Measurements from ENCODE around the gene EIF5.

The EIF5 gene

GRCh38 chr14:103308717-103309616 is 25.1 kb upstream of the EIF5 start:
- DNase-seq = no peak

DNA sequence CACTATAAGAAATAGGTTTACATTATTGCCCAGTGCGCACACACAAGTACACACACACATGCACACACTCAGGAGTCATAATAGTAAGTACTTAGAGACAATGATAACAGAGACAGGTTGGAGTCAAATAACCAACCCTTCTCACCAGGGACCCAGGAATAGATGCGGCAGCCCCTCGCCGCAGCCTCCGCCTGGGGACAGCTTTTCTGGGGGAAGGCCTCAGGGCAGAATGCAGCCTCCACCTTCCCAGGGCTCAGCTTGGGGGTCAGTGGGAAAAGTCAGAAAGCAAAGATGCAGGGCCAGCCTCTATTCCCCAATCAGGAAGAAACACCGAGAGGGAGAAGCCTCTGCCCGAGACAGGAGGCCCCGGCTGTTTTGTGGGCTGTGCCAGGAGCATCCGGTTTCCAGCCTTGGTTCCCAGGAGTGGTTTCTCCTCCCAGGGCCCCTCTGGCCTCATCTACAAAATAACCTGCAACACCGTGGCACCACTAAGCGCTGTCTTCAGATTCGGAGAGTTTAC is 23.4 kb upstream of the EIF5 start:
- DNase-seq = no peak

GRCh38 chr14:103311171-103311997 is 22.7 kb upstream of the EIF5 start:
- DNase-seq = no peak

DNA sequence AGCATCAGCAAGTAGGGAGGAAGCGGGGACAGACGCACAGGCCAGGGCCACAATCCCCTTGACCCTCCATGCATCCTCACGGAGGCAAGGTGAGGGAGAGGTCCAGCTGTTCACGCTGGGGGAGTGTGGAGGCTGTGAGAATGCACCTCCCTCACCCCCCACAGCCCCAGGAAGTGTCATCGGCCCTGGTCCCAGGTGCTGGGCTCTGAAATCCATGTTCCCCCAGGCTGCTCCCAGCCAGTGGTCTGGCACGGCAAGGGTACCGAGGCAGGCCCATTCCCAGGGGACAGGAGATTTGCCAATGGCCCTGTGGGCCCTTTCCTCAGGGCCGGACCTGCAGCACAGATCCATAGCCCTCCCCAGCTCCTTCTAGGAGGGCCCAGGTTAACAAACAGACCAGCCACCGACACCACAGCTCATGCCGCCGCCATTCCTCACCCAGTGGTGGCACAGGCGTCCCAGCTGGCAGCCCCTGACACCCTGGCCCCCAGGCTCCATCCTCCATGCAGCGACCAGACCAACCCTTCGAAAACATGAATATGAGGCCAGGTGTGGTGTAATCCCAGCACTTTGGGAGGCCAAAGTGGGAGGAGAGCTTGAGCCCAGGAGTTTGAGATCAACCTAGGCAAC is 21.9 kb upstream of the EIF5 start:
- DNase-seq = no peak

DNA sequence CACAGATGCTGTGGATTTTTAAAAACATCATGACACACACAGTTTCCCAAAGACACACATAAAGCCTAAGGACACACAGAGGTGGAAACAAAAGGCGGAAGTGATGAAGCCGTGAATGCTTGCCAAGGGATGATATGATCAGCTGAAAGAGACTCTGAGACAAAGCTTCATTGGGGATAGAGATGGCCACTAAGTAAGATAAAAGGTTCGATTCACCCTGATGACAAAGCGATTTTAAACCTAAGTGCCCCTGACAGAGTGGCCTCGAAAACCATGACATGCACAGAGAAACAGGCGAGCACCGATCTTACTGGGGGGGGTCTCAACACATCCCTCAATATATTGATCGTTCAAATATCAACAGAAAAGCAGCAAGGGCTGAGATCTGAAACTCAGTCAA is 20.3 kb upstream of the EIF5 start:
- DNase-seq = no peak

DNA sequence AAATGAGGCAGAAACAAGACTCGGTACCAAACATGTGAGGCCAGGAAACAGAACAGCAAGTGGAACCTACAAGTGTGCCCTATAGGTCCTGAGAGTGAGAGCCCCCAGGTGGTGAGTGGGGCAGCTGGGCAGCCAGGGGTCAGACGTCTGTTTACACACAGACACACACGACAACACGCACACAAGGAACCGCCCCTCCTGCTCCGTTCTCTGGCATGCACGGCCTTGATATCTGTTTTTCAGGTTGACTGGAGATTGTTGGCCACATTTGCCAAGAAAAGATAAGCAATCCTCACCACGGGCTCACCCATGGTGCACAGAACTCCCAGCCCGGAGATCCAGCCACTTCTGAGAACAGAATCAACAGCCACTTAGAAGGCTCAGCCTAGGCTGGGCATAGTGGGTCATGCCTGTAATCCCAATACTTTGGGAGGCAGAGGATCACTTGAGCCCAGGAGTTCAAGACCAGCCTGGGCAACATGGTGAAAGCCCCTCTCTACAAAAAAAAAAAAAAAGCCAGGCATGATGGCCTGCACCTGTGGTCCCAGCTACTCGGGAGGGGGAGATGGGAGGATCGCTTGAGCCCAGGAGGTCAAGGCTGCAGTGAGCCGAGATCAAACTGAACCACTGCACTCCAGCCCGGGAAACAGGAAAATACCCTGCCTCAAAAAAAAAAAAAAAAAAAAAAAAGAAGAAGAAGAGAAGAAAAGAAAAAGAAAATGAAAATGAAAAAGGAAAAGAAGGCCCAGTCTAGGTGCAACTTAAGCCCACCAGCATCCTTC is 19.4 kb upstream of the EIF5 start:
- DNase-seq = no peak

GRCh38 chr14:103315351-103315911 is 18.6 kb upstream of the EIF5 start:
- DNase-seq = no peak

DNA sequence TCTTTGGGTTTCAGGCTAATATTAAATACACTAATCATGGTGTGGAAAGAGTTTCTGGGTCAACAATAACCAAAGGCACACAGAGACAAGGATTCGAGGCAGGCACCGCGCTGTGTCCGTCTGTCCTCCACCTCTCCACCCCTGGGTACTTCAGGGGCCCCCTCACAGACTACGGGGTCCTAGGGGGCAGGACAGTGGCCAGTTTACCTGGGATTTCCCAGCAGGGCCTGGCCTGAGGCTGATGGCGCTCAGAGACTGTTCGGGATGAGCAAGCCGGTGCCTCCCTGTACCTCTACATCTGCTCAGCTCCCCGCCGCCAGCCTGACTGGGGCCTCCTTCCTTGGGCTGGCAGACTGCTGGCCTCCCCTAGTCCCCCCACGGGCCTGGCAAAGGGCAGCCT is 18.1 kb upstream of the EIF5 start:
- no peak for DNase-seq

DNA sequence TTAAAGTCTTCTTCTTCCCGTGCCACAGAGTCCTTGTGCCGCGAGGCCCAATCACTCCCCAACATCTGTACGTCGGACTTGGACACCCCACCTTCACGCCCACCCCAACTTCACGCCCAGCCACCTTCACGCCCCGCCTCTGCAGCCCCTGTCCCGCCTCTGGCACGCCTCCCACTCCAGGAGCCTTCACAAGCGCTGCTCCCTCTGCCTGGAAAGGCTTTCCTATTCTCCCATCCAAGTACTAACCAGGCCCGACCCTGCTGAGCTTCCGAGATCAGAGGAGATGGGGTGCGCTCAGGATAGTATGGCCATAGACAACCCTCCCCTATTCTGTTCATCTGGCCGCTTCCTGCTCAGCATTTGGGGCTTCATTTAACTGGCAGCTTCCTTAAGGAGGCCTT is 17.3 kb upstream of the EIF5 start:
- DNase-seq = no peak

DNA sequence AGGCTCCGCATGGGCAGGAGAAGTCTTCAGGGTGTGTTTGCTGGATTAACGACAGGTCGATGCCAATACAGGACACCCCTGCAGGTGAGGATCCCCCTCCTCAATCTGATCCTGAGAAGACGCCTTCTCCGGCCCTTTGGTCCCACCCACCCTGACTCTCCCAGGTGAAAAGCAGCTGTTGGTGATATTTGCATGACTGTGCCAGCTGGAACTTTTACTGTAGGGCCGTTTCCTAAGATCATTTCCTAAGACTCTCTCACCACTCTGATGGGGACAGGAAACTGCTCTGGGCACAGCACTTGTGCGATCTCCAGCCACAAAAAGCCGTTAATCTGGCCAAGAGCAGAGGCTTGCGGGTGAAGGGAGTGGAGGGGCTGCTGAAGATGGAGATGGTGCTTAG is 16.8 kb upstream of the EIF5 start:
- DNase-seq = no peak

- DNase-seq = no peak
These were observed 16.0 kb upstream of the EIF5 start for GRCh38 chr14:103317976-103318580.

DNA sequence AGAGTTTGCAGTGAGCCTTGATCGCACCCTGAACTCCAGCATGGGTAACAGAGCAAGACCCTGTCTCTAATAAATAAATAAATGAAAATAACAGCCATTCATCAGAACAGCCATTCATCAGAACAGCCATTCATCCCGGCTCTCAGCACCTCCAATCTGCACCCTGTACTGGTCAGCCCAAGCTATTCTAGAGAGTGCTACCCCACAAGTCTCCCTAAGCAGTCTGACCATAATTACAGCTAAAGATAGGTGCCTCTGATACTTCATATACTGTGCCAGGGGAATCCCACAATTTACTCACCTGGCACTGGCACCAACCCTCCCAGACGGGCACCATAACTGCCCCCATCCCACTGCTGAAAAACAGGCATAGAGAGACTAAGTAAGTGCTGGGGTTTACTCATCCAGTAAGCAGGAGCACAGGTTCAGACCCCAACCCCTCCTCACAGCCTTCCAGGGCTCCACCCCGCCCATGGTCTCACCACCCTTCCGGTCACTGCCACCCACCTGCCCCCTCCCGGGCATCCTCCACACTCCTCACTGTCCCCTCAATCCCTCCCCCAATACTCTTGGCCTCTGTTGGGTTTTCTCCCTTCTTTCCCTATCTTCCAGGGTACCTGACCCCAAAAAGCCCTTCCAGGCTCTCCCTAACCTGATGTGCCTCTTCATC is 15.2 kb upstream of the EIF5 start:
- DNase-seq = no peak

DNA sequence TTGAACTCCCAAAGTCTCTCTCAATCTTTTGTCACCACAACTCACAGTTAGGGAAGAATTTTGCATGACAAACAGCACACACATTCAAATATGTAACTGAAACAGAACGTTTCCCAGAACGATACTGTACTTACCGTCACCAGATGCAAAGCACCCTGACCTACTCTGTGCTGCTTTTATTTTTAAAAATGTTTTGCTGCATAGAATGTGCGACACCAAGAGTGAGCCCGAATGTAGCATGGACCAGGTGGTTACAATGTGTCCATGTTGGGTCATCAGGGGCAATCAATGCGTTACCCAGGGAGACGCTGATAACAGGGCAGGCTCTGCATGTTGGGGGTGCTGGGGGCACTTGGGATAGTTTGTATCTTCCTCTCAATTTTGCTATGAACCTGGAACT is 14.6 kb upstream of the EIF5 start:
- no peak for DNase-seq

GRCh38 chr14:103326078-103326477 is 8.0 kb upstream of the EIF5 start:
- no peak for DNase-seq

- DNase-seq = no peak
These were observed 5.1 kb upstream of the EIF5 start for GRCh38 chr14:103328941-103329340.

DNA sequence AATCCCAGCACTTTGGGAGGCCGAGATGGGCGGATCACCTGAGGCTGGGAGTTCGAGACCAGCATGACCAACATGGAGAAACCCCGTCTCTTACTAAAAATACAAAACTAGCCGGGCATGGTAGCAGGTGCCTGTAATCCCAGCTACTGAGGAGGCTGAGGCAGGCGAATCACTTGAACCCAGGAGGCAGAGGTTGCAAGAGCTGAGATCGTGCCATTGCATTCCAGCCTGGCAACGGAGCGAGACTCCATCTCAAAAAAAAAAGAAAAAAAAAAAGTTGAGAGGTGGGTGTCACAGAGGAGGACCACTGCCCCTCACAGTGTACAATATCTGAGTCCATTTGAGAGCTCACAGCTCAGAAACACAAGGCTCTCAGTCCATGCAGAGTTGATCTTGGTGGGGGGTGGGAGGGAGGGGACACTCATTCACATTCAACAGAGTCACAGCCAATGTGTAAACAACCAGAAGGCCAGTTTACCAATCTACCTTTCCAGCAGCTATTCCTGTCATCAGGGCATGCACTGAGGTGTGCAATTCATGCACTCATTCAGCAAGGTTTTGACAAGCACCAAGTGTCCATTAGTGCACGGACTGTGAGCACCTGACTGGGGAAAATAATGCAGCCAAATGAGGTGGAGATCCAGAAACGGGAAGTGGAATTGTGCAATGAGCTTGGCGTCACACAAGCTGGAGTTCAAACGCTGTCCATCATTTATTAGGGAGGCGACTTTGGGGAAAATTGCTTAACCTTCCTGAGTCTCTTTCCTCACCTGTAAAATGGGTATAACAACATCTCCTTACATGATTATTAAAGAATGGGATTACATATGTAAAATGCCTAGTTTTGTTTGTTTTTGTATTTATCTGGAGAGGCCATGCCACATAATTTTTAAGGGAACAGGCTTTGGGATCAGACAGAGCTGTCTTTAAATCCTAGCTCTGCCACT is 4.4 kb upstream of the EIF5 start:
- no peak for DNase-seq

- DNase-seq = no peak
These were observed 3.5 kb upstream of the EIF5 start for GRCh38 chr14:103330536-103330935.

- DNase-seq = no peak
These were observed 1.7 kb upstream of the EIF5 start for GRCh38 chr14:103332143-103332919.

All from right kidney (tissue), 1 donor.